ENCODE data around the gene VIPR2. TPM values are rescaled to one million over a fixed set of nuclear protein-coding genes. Genes with fewer than 3 reads are reported as not detected.
"Not testable (repeated sequence)": the region's sequence is repeated elsewhere in the genome, so short reads cannot be mapped to it uniquely, and the experiment has no call there.

The VIPR2 gene
- total RNA-seq, 1 donor from 2014 or later = not detected

GRCh38 chr7:159126311-159127260 lies 18.1 kb downstream of the VIPR2 start:
- TF ChIP-seq CTCF (conservative IDR thresholded peaks at IDR 0.05; ENCODE audit: low read depth, low read length) = no peak
- H3K4me3 ChIP-seq (ENCODE audit: low read depth, low read length) = no peak overlapping the region
- no peak for DNase-seq (ENCODE audit: low read depth)

GRCh38 chr7:159125955-159126270 lies 18.8 kb downstream of the VIPR2 start:
- H3K4me3 ChIP-seq (ENCODE audit: low read depth, low read length) = no peak overlapping the region
- no peak for TF ChIP-seq CTCF (conservative IDR thresholded peaks at IDR 0.05; ENCODE audit: low read depth, low read length)
- no peak for DNase-seq (ENCODE audit: low read depth)

DNA sequence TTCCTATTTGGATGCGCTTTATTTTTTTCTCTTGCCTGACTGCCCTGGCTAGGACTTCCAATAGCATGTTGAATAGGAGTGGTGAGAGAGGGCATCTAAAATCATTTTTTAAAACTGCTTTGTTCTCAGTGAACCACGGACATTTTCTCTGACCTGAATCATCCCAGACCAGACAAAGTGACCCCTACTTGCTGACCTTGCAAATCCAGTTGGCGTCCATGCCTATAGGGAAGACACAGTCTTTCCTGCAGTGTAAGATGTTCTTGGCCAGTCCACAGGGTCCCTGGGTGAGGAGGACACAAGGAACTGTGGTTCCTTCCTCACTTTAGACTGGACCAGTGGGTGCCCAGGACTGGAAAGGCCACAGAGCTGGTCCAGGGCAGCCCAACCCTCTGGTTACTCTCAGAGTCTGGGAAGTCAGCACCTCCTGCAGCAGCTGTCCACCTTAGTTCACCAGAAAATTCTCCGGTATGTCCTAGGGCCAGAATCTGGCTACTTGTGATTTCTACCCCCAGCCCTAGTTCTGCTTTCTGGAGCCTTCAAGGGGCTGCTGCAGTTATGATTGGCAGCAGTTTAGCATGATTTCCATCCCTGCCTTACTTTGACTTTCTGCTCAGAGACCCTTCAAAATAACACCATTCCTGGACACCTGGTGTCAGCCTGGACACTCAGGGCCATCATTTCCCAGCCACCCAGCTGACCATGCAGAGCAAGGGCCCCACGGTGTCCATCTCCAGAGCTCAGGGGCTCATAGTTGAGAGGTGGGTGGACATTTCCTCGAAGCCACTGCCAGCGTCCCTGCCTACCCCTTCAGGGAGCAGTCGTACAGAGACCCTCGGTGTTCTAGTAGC lies 19.3 kb downstream of the VIPR2 start:
- no peak for DNase-seq (ENCODE audit: low read depth)
- H3K4me3 ChIP-seq (ENCODE audit: low read depth, low read length) = no peak overlapping the region
- TF ChIP-seq CTCF (conservative IDR thresholded peaks at IDR 0.05; ENCODE audit: low read depth, low read length) = no peak

DNA sequence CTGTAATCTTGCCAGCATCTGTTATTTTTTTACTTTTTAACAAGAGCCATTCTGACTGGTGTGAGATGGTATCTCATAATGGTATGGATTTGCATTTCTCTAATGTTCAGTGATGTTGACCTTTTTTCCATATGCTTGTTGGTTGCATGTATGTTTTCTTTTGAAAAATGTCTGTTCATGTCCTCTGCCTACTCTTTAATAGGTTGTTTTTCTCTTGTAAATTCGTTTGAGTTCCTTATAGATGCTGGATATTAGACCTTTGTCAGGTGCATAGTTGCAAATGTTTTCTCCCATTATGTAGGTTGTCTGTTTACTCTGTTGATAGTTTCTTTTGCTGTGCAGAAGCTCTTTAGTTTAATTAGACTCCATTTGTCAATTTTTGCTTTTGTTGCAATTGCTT lies 20.9 kb downstream of the VIPR2 start:
- DNase-seq (ENCODE audit: low read depth); H3K4me3 ChIP-seq (ENCODE audit: low read depth, low read length): not testable (repeated sequence)

GRCh38 chr7:159123294-159123693 lies 21.4 kb downstream of the VIPR2 start:
- H3K4me3 ChIP-seq (ENCODE audit: low read depth, low read length); DNase-seq (ENCODE audit: low read depth): not testable (repeated sequence)

GRCh38 chr7:159122276-159122675 lies 22.4 kb downstream of the VIPR2 start:
- TF ChIP-seq CTCF (conservative IDR thresholded peaks at IDR 0.05; ENCODE audit: low read depth, low read length) = no peak
- no peak overlapping the region for H3K4me3 ChIP-seq (ENCODE audit: low read depth, low read length)
- no peak for DNase-seq (ENCODE audit: low read depth)

GRCh38 chr7:159121476-159121875 lies 23.2 kb downstream of the VIPR2 start:
- H3K4me3 ChIP-seq (ENCODE audit: low read depth, low read length) = no peak overlapping the region
- no peak for DNase-seq (ENCODE audit: low read depth)
- no peak for TF ChIP-seq CTCF (conservative IDR thresholded peaks at IDR 0.05; ENCODE audit: low read depth, low read length)

All from epithelial cell of proximal tubule (primary cell).